Activated CD4-positive, alpha-beta T cell treated with anti-CD3 and anti-CD28 coated beads, Interleukin-2, amount 10 ng/mL, durations not matched to agents 7 days and 5 days (primary cell): ENCODE results near the gene ASPG. TPM values are rescaled to one million over a fixed set of nuclear protein-coding genes. Genes with fewer than 3 reads are reported as not detected.
"Not testable (repeated sequence)": the region's sequence is repeated elsewhere in the genome, so short reads cannot be mapped to it uniquely, and the experiment has no call there.

Source experiments
- CTCF ChIA-PET: fragments of 350-600 bp; sonication (Branson Sonifier 250); formaldehyde crosslinking; loops from one replicate; lab custom pipeline; 2021; ENCODE audit warnings: antibody characterized with exemption; lab: Charles Lee
- POLR2A ChIA-PET: fragments of 350-600 bp; sonication (Branson Sonifier 250); formaldehyde crosslinking; loops from one replicate; lab custom pipeline; 2021; ENCODE audit warnings: antibody characterized with exemption; lab: Charles Lee
- DNase-seq: peaks from one replicate; pipeline ENCODE4 v3.0.0-alpha.2; 2020
- H3K27ac Mint-ChIP-seq: one replicate; pipeline ENCODE4 v1.8.0; 2021; ENCODE audit warnings: mild to moderate bottlenecking, moderate library complexity, mixed read lengths
- H3K27me3 Mint-ChIP-seq: one replicate; pipeline ENCODE4 v1.8.0; 2021; ENCODE audit warnings: mixed read lengths
- H3K36me3 Mint-ChIP-seq: one replicate; pipeline ENCODE4 v1.8.0; 2021; ENCODE audit warnings: low read depth, mixed read lengths
- H3K4me1 Mint-ChIP-seq: one replicate; pipeline ENCODE4 v1.8.0; 2021; ENCODE audit warnings: mixed read lengths
- H3K4me3 Mint-ChIP-seq: one replicate; pipeline ENCODE4 v1.8.0; 2021; ENCODE audit warnings: mild to moderate bottlenecking, moderate library complexity, mixed read lengths
- H3K9me3 Mint-ChIP-seq: one replicate; pipeline ENCODE4 v1.8.0; 2021; ENCODE audit warnings: mixed read lengths
- total RNA-seq, 2 experiments: library from RNA; stranded (reverse); gene quantifications; one replicate each; pipeline ENCODE4 v1.2.3, GENCODE V29; 2021

Gene ASPG
- total RNA-seq, 2 experiments from 2014 or later = not detected

- Mint-ChIP-seq H3K27me3 (no peaks in the 10 kb centered on the region), H3K4me3 (no peak overlapping the region), H3K4me1 (no peaks in the 10 kb centered on the region), H3K36me3 (no peaks in the 10 kb centered on the region), H3K27ac (no peak overlapping the region), H3K9me3 (no peaks in the 10 kb centered on the region)
- ChIA-PET POLR2A (no interaction called here), CTCF (interaction anchor here (0.6 kb wide), 1 partner anchor 56 kb away, joined by 3 read pairs; no protein-coding TSS in a partner anchor)
- DNase-seq = no peak
Observed at GRCh38 chr14:104150136-104151025, 64.9 kb downstream of the ASPG start.

GRCh38 chr14:104151026-104151381 is 65.5 kb downstream of the ASPG start:
- ChIA-PET POLR2A (no interaction called here), CTCF (interaction anchor here (0.6 kb wide), 1 partner anchor 57 kb away, joined by 3 read pairs; no protein-coding TSS in a partner anchor)
- Mint-ChIP-seq H3K27ac (no peak overlapping the region), H3K27me3 (no peaks in the 10 kb centered on the region), H3K4me3 (no peak overlapping the region), H3K4me1 (no peaks in the 10 kb centered on the region), H3K36me3 (no peaks in the 10 kb centered on the region), H3K9me3 (no peaks in the 10 kb centered on the region)
- no peak for DNase-seq

DNA sequence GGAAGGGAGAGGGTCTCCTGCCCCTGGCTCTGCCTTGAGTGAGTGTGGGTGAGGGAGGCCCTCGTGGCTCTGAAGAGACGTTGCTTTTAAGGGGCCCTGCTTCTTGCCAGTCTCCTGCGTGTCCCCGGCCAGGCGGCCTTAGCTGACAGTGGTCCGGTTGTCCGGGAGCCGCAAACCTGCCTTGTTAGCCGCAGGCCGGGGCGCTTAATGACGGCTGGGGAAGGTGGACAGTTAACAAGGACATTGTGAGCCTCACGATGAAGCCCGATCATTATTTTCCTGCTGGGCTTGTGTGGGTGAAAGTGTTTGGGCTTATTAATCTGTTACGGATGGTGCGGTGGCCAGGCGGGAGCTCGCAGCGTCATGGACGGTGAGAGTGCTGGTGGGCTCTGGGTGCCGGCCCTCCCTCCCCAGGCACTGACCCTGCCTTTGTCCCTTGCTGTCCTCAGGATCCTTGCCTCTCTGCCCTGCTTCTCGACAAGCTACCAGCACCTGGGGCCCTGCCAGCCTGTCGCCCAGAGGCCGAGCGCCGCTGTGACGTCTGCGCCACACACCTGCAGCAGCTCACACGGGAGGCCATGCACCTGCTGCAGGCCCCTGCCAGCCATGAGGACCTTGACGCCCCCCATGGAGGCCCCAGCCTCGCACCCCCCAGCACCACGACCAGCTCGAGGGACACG is 66.2 kb downstream of the ASPG start:
- H3K27ac Mint-ChIP-seq = no peak overlapping the region
- POLR2A ChIA-PET = no interaction called here

GRCh38 chr14:104152246-104152575 is 66.7 kb downstream of the ASPG start:
- ChIA-PET CTCF (no interaction called here), POLR2A (no interaction called here)
- no peak for DNase-seq
- H3K36me3 Mint-ChIP-seq = no peaks in the 10 kb centered on the region
- no peaks in the 10 kb centered on the region for H3K9me3 Mint-ChIP-seq
- no peaks in the 10 kb centered on the region for H3K4me1 Mint-ChIP-seq
- H3K27ac Mint-ChIP-seq = no peak overlapping the region
- no peak overlapping the region for H3K4me3 Mint-ChIP-seq
- H3K27me3 Mint-ChIP-seq = no peaks in the 10 kb centered on the region

More for the DNA sequence above, 66.2 kb downstream of the ASPG start:
- H3K27me3 Mint-ChIP-seq = no peaks in the 10 kb centered on the region
- H3K9me3 Mint-ChIP-seq = no peaks in the 10 kb centered on the region
- no peak for DNase-seq
- CTCF ChIA-PET = interaction anchor here (0.6 kb wide), 1 partner anchor 57 kb away, joined by 3 read pairs; no protein-coding TSS in a partner anchor
- no peaks in the 10 kb centered on the region for H3K4me1 Mint-ChIP-seq
- H3K36me3 Mint-ChIP-seq = no peaks in the 10 kb centered on the region
- H3K4me3 Mint-ChIP-seq = no peak overlapping the region

GRCh38 chr14:104152686-104153393 is 67.3 kb downstream of the ASPG start:
- CTCF ChIA-PET = no interaction called here
- Mint-ChIP-seq H3K4me3 (no peak overlapping the region), H3K27ac (no peak overlapping the region), H3K9me3 (no peaks in the 10 kb centered on the region), H3K36me3 (no peaks in the 10 kb centered on the region), H3K27me3 (no peaks in the 10 kb centered on the region), H3K4me1 (no peaks in the 10 kb centered on the region)
- DNase-seq = no peak
- POLR2A ChIA-PET = no interaction called here

DNA sequence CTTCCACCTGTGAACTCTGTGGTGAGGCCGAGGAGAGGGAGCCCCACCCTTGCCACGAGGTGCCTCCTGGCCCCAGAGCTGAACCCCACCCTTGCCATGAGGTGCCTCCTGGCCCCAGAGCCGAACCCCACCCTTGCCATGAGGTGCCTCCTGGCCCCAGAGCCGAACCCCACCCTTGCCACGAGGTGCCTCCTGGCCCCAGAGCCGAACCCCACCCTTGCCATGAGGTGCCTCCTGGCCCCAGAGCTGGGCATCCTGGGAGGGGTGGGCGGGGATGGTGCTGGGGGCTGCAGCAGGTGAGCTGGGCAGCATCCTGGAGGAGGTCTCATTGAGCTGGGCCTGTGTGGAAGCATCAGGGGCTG is 67.9 kb downstream of the ASPG start:
- not testable (repeated sequence) for H3K4me1 Mint-ChIP-seq

DNA sequence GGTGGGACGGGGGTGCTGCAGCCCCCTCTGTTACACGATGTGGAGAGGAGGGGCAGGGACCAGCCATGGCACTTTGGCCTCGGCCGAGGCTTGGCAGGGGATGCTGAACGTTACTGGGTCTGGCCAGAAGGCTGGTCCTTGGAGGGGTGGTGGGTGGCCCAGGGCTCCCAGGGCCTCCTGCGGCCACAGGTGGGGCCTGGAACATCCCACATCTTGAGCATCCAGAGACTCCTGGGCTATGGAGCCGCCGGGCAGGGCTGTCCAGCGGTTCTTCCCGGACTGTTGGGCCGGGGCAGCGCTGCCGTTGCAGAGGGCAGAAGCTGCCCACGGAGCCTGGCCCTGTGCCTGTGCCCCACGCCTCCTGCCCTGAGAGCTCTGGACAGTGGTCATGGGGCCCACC is 68.7 kb downstream of the ASPG start:
- Mint-ChIP-seq H3K27ac (no peak overlapping the region), H3K9me3 (no peaks in the 10 kb centered on the region), H3K36me3 (no peaks in the 10 kb centered on the region), H3K4me3 (no peak overlapping the region), H3K4me1 (no peaks in the 10 kb centered on the region), H3K27me3 (no peaks in the 10 kb centered on the region)
- ChIA-PET POLR2A (no interaction called here), CTCF (no interaction called here)
- DNase-seq = no peak

More for the DNA sequence above, 67.9 kb downstream of the ASPG start:
- H3K36me3 Mint-ChIP-seq, H3K27me3 Mint-ChIP-seq, H3K9me3 Mint-ChIP-seq, CTCF ChIA-PET, POLR2A ChIA-PET, DNase-seq, H3K27ac Mint-ChIP-seq, H3K4me3 Mint-ChIP-seq: not testable (repeated sequence)

GRCh38 chr14:104155513-104155912 is 70.0 kb downstream of the ASPG start:
- DNase-seq = no peak
- POLR2A ChIA-PET = no interaction called here
- Mint-ChIP-seq H3K4me3 (no peak overlapping the region), H3K27me3 (no peaks in the 10 kb centered on the region), H3K27ac (no peak overlapping the region), H3K4me1 (no peaks in the 10 kb centered on the region), H3K9me3 (no peaks in the 10 kb centered on the region), H3K36me3 (no peaks in the 10 kb centered on the region)
- CTCF ChIA-PET = no interaction called here

- Mint-ChIP-seq H3K4me3 (no peak overlapping the region), H3K27me3 (no peaks in the 10 kb centered on the region), H3K4me1 (no peaks in the 10 kb centered on the region), H3K36me3 (no peaks in the 10 kb centered on the region), H3K9me3 (no peaks in the 10 kb centered on the region), H3K27ac (no peak overlapping the region)
- DNase-seq = no peak
- ChIA-PET POLR2A (no interaction called here), CTCF (no interaction called here)
Observed at GRCh38 chr14:104156142-104156541, 70.6 kb downstream of the ASPG start.

GRCh38 chr14:104157016-104157928 is 71.8 kb downstream of the ASPG start:
- Mint-ChIP-seq H3K4me3 (no peak overlapping the region), H3K36me3 (no peaks in the 10 kb centered on the region), H3K4me1 (no peaks in the 10 kb centered on the region), H3K27ac (no peak overlapping the region), H3K27me3 (no peaks in the 10 kb centered on the region), H3K9me3 (no peaks in the 10 kb centered on the region)
- DNase-seq = no peak
- CTCF ChIA-PET = no interaction called here
- POLR2A ChIA-PET = no interaction called here

DNA sequence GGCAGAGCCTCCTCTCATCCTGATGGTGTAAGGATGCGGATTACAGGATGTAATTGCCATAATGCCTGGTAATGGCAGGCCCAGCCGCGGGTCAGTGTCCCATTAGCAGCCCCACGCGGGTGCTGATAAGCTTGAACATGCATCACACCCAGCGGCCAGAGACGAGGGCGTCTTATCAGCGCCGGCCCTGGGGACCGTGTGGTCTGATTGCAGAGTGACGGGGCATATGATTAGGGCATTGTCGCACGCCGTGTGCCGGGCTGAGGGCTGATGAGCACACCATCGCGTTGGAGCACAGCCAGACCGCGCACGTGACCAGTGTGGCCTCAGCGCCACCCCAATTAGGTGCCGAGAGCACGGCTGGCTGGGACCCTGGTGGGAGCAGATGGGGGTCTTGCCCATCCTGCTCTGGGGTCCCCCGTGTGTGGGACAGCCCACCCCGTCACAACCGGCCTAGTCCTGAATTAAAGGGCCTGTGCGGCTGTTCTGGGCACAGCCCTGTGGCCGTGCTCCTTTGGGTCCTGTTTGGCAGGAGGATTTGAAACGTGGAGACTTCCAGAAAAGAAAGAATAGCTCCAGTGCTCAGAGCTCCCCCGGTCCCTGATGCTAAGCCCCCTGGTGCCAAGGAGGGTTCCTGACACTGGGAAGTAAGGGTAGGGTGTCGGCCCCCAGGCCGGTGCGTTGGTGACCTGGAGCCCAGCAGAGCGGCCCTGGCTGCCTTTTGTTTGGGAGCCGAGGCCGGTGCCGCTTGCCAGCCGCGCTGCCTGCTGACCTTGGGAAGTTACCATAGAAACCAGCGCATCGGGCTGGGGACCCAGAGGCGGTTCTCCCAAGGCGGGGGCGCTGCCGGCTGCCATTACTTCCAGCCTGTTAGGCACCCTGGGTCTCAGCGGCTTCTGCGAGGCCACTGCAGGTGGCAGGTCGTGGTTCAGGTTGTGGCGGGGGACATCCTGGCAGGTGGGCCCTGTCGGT is 73.6 kb downstream of the ASPG start:
- H3K9me3 Mint-ChIP-seq = no peaks in the 10 kb centered on the region
- H3K27me3 Mint-ChIP-seq = no peaks in the 10 kb centered on the region
- H3K4me3 Mint-ChIP-seq = no peak overlapping the region
- ChIA-PET POLR2A (no interaction called here), CTCF (interaction anchor here (0.6 kb wide), 1 partner anchor 229 kb away, joined by 5 read pairs; no protein-coding TSS in a partner anchor)
- no peak overlapping the region for H3K27ac Mint-ChIP-seq
- no peaks in the 10 kb centered on the region for H3K36me3 Mint-ChIP-seq
- no peaks in the 10 kb centered on the region for H3K4me1 Mint-ChIP-seq
- no peak for DNase-seq
